Ovary (tissue), 9 donors: ENCODE data around the gene SRC. TPM values are rescaled to one million over a fixed set of nuclear protein-coding genes. Genes with fewer than 3 reads are reported as not detected.

Experiments
- DNase-seq, 5 donors: peaks; one replicate each; pipeline ENCODE4 v3.0.0-alpha.2; 2019 to 2020
- H3K27ac ChIP-seq, 2 donors: fragments of 200-600 bp; one replicate each; pipeline versions ENCODE4 v1.5.1 to v1.8.0; 2019 to 2022
- H3K27me3 ChIP-seq: fragments of 200-600 bp; one replicate; pipeline ENCODE4 v1.8.0; 2022
- H3K36me3 ChIP-seq: fragments of 200-600 bp; sonication (generic); one replicate; pipeline ENCODE4 v1.5.1; 2019
- H3K4me1 ChIP-seq: one replicate; pipeline ENCODE4 v1.8.1; 2013; ENCODE audit warnings: mild to moderate bottlenecking, moderate library complexity; ENCODE audit not compliant: insufficient read depth
- H3K4me3 ChIP-seq: fragments of 200-600 bp; sonication (generic); one replicate; pipeline ENCODE4 v1.5.1; 2017
- H3K9me3 ChIP-seq, 2 donors: fragments of 200-600 bp in 1 of 2; sonication (generic) in 1 of 2; one replicate each; pipeline versions ENCODE4 v1.5.1 to v1.8.1; 2013 to 2019; ENCODE audit warnings: mild to moderate bottlenecking in 1 of 2, moderate library complexity in 1 of 2
- CTCF ChIP-seq, 3 donors: fragments of 450-650 bp in 2 of 3; fragments of 200-600 bp in 1 of 3; IDR thresholded peaks; one replicate each; pipeline versions ENCODE4 v1.5.1 to v1.8.0; 2016 to 2022; ENCODE audit warnings: antibody characterized with exemption in 3 of 3, mild to moderate bottlenecking in 1 of 3
- EP300 ChIP-seq: sonication (generic); formaldehyde crosslinking; IDR thresholded peaks from one replicate; pipeline ENCODE4 v1.6.1; 2017; ENCODE audit warnings: antibody characterized with exemption
- POLR2A ChIP-seq: fragments of 450-650 bp; IDR thresholded peaks from one replicate; pipeline ENCODE4 v1.6.1; 2017; ENCODE audit warnings: antibody characterized with exemption, mild to moderate bottlenecking, moderate library complexity
- WGBS, 3 donors: extraction: QIAGEN DNeasy Blood & Tissue Kit in 1 of 3; methylation state at CpG; one replicate each; pipeline versions ENCODE4 v1.1.5 to v1.1.7; 2013 to 2017; 5-methylcytosine and 5-hydroxymethylcytosine counted together
- intact Hi-C, 4 donors: fragments of 100-400 bp; cut with DNase I; formaldehyde crosslinking; loops; one replicate each; pipeline versions ENCODE4 v1.11.0 to v1.15.1; 2022 to 2023
- polyA plus RNA-seq, 2 donors: library from polyadenylated mRNA; stranded (reverse); fragments of 200-250 nt in 1 of 2; fragments of 350-450 nt in 1 of 2; fragmentation: Illumina TruSeq in 1 of 2; extraction: RNeasy Lipid Tissue Mini Kit (QIAGEN cat#74804) in 1 of 2; gene quantifications; one replicate each; pipeline ENCODE4 v1.2.3, GENCODE V29; 2013 to 2014
- total RNA-seq, 7 donors: library from RNA; depleted of rRNA in 2 of 7; stranded (reverse); fragments of >200 nt in 2 of 7; fragmentation: NEBNext Ultra II Directional in 3 of 7; extraction: Animal tissue kit (Norgen Biotek cat#: 25700) in 3 of 7; gene quantifications; one replicate each; pipeline versions ENCODE4 v1.1.0 to v1.2.4, GENCODE V29; 2016 to 2023
- donor health status: DM: no; HTN: no; CAD: no; lungs with moderate emphysema.
- donor health status: DM: no; HTN: no; CAD: no.
- donor health status: Bipolar disorder and iron deficiency.
- donor health status: DM: yes; HTN: yes; CAD: no.
- donor health status: DM: no; HTN: no; CAD: no.
- donor health status: DM: yes; HTN: yes; CAD: no.

The SRC gene
- total and polyA plus RNA-seq, 9 donors, result 17.0 to 72.7 (median 34.7) TPM

- intact Hi-C loops, result no loop called here
- H3K9me3 ChIP-seq, result no peaks in the 10 kb centered on the region
- WGBS, 3 donors, result 90 to 96% (median 95%) methylated on average over 4 of the region's 4 CpGs
- H3K4me3 ChIP-seq, result no peak overlapping the region
- DNase-seq, result peak in 1 of 5 donors; percentile 4
- peaks cover 5% of the 10 kb centered on the region for H3K4me1 ChIP-seq
- TF ChIP-seq POLR2A (no peak), CTCF (IDR thresholded peaks at IDR 0.05) (no peak), EP300 (no peak)
- H3K27me3 ChIP-seq, result no peaks in the 10 kb centered on the region
- no peak overlapping the region for H3K27ac ChIP-seq
- H3K36me3 ChIP-seq, result no peaks in the 10 kb centered on the region
Observed at GRCh38 chr20:37376324-37376723, 30.4 kb downstream of the SRC start.

- peak in 1 of 5 donors; percentile 14 for DNase-seq
- 76 to 90% (median 85%) methylated on average over 6 of the region's 6 CpGs for WGBS, 3 donors
- Histone ChIP-seq H3K4me3 (no peak overlapping the region), H3K9me3 (no peaks in the 10 kb centered on the region), H3K4me1 (peaks cover 5% of the 10 kb centered on the region), H3K36me3 (no peaks in the 10 kb centered on the region), H3K27ac (no peak overlapping the region), H3K27me3 (no peaks in the 10 kb centered on the region)
- intact Hi-C loops, result no loop called here
- no peak for TF ChIP-seq CTCF (IDR thresholded peaks at IDR 0.05)
Observed at GRCh38 chr20:37376791-37377190, 30.9 kb downstream of the SRC start.

GRCh38 chr20:37377346-37378081 lies 31.6 kb downstream of the SRC start:
- peaks cover 5% of the 10 kb centered on the region for H3K4me1 ChIP-seq
- H3K4me3 ChIP-seq, result no peak overlapping the region
- intact Hi-C loops, result no loop called here
- no peaks in the 10 kb centered on the region for H3K27me3 ChIP-seq
- DNase-seq, result peak in 1 of 5 donors; percentile 7
- TF ChIP-seq EP300 (no peak), POLR2A (no peak), CTCF (IDR thresholded peaks at IDR 0.05) (no peak)
- H3K9me3 ChIP-seq, result no peaks in the 10 kb centered on the region
- H3K36me3 ChIP-seq, result no peaks in the 10 kb centered on the region
- no peak overlapping the region for H3K27ac ChIP-seq
- 84 to 89% (median 88%) methylated on average over 5 of the region's 5 CpGs for WGBS, 3 donors

- no peak for DNase-seq
- H3K9me3 ChIP-seq, result no peaks in the 10 kb centered on the region
- intact Hi-C loops, result no loop called here
- H3K27me3 ChIP-seq, result no peaks in the 10 kb centered on the region
- WGBS, 3 donors, result 87 to 92% (median 92%) methylated on average over 6 of the region's 6 CpGs
- peaks cover 5% of the 10 kb centered on the region for H3K4me1 ChIP-seq
- TF ChIP-seq POLR2A (no peak), CTCF (IDR thresholded peaks at IDR 0.05) (no peak), EP300 (no peak)
- H3K36me3 ChIP-seq, result no peaks in the 10 kb centered on the region
- no peak overlapping the region for H3K27ac ChIP-seq
- H3K4me3 ChIP-seq, result no peak overlapping the region
Observed at GRCh38 chr20:37378420-37378784, 32.5 kb downstream of the SRC start.
